OCI-LY7 (cell line): ENCODE results near the gene ZNF512. TPM values are rescaled to one million over a fixed set of nuclear protein-coding genes. Genes with fewer than 3 reads are reported as not detected.

ENCODE experiments used
- BruUV-seq: library from RNA; stranded (reverse); fragments of 400-500 nt; replicated peaks from 2 replicates; lab custom pipeline; 2021; lab: Mats Ljungman, UMichigan
- CTCF ChIA-PET: fragments of 300-600 bp; sonication (Branson Sonifier 250); formaldehyde crosslinking; loops from one replicate; lab custom pipeline; 2022; ENCODE audit warnings: antibody characterized with exemption; ENCODE audit not compliant: unreplicated experiment; lab: Charles Lee
- POLR2A ChIA-PET: fragments of 300-600 bp; sonication (Branson Sonifier 250); formaldehyde crosslinking; loops from one replicate; lab custom pipeline; 2022; ENCODE audit warnings: antibody characterized with exemption; lab: Charles Lee
- DNase-seq: peaks from one replicate; pipeline ENCODE4 v3.0.0-alpha.2; 2015; ENCODE audit warnings: low spot score
- H2AFZ ChIP-seq: fragments of 200-600 bp; sonication (generic), shearing (Covaris generic); 2 replicates; pipeline ENCODE4 v1.6.1; 2014; ENCODE audit warnings: mild to moderate bottlenecking, antibody characterized with exemption, low read length, moderate library complexity
- H3K27ac ChIP-seq: fragments of 200-600 bp; sonication (generic); 2 replicates; pipeline ENCODE4 v1.5.1; 2014; ENCODE audit warnings: mixed run types, low read depth, mild to moderate bottlenecking, moderate library complexity, low read length, inconsistent platforms; ENCODE audit not compliant: poor library complexity, severe bottlenecking
- H3K36me3 ChIP-seq: fragments of 200-600 bp; sonication (generic); 2 replicates; pipeline ENCODE4 v1.6.1; 2014; ENCODE audit warnings: mild to moderate bottlenecking, antibody characterized with exemption, low read length, moderate library complexity, mixed read lengths; ENCODE audit not compliant: insufficient read depth
- H3K4me1 ChIP-seq: fragments of 200-600 bp; sonication (generic); 2 replicates; pipeline ENCODE4 v1.5.1; 2014; ENCODE audit warnings: mild to moderate bottlenecking, low read length; ENCODE audit not compliant: insufficient read depth, poor library complexity, severe bottlenecking
- H3K4me2 ChIP-seq: fragments of 200-600 bp; sonication (generic); 2 replicates; pipeline ENCODE4 v1.6.1; 2014; ENCODE audit warnings: mild to moderate bottlenecking, low read length
- H3K4me3 ChIP-seq: fragments of 200-600 bp; sonication (generic); 2 replicates; pipeline ENCODE4 v1.5.1; 2014; ENCODE audit warnings: mild to moderate bottlenecking, low read depth, low read length; ENCODE audit not compliant: poor library complexity, severe bottlenecking
- H3K79me2 ChIP-seq: fragments of 200-600 bp; sonication (generic); 2 replicates; pipeline ENCODE4 v1.6.1; 2016; ENCODE audit warnings: low read depth, mild to moderate bottlenecking, low read length, moderate library complexity, mixed read lengths; ENCODE audit not compliant: insufficient read depth
- H3K9me2 ChIP-seq: fragments of 200-600 bp; sonication (generic); 2 replicates; pipeline ENCODE4 v1.6.1; 2016; ENCODE audit warnings: mild to moderate bottlenecking, low read length, mixed read lengths; ENCODE audit not compliant: insufficient read depth
- H3K9me3 ChIP-seq: fragments of 200-600 bp; sonication (generic); 2 replicates; pipeline ENCODE4 v1.6.1; 2014; ENCODE audit warnings: mild to moderate bottlenecking, mixed run types, low read length, mixed read lengths
- H4K20me1 ChIP-seq: fragments of 200-600 bp; sonication (generic); 2 replicates; pipeline ENCODE4 v1.6.1; 2014; ENCODE audit warnings: mild to moderate bottlenecking, antibody characterized with exemption, low read length, moderate library complexity, mixed read lengths; ENCODE audit not compliant: insufficient read depth
- EZH2phosphoT487 ChIP-seq: fragments of 200-600 bp; sonication (generic); IDR thresholded peaks from 2 replicates; pipeline ENCODE4 v1.6.1; 2018; ENCODE audit warnings: low read depth, borderline replicate concordance, mild to moderate bottlenecking, mixed run types, antibody characterized with exemption, low read length, moderate library complexity, mixed read lengths
- intact Hi-C: fragments of 100-400 bp; cut with micrococcal nuclease; formaldehyde crosslinking; loops from one replicate; pipeline ENCODE4 v1.10.0; 2022; ENCODE audit not compliant: unreplicated experiment
- total RNA-seq, 2 experiments: library from RNA; depleted of rRNA in 1 of 2; stranded (reverse); fragments of >200 nt in 1 of 2; shearing (Covaris generic) in 1 of 2; gene quantifications; 2 replicates each; pipeline ENCODE4 v1.2.3, GENCODE V29; 2014 to 2022
- TF ChIP-seq, protein P1 (sequence below): fragments of 200-600 bp; sonication (generic); conservative IDR thresholded peaks from 2 replicates; pipeline ENCODE4 v1.5.1; 2014; ENCODE audit warnings: mild to moderate bottlenecking, antibody characterized with exemption, low read length, moderate library complexity, mixed read lengths

The ZNF512 gene
- total RNA-seq, 2 experiments from 2014 or later: 40.7 to 57.8 TPM

DNA sequence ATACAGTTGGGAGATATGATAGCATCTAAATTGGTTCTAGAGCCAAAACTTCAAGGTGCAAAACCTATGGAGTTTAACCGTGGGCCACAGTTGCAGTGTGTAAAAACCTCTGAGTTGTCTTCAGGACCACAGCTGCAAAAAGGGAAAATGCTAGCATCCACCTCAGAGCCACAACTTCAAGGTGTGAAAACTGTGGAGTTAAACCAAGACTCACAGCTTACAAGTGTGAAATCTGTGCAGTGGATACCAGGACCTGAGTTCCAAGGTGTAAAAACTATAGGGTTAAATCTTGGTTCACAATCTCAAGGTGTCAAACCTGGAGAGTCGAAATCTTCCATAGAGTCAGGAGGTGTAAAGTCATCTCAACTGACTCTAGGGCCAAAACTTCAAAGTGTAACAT lies 10.4 kb upstream of the ZNF512 start:
- Histone ChIP-seq H2AFZ (no peak overlapping the region), H4K20me1 (no peaks in the 10 kb centered on the region), H3K4me3 (no peak overlapping the region), H3K4me2 (no peak overlapping the region), H3K27ac (no peak overlapping the region), H3K4me1 (no peaks in the 10 kb centered on the region), H3K9me3 (no peaks in the 10 kb centered on the region), H3K9me2 (no peaks in the 10 kb centered on the region), H3K79me2 (no peaks in the 10 kb centered on the region), H3K36me3 (no peaks in the 10 kb centered on the region)
- no peak for DNase-seq
- TF ChIP-seq EZH2phosphoT487: no peak
- TF ChIP-seq, protein P1, sequence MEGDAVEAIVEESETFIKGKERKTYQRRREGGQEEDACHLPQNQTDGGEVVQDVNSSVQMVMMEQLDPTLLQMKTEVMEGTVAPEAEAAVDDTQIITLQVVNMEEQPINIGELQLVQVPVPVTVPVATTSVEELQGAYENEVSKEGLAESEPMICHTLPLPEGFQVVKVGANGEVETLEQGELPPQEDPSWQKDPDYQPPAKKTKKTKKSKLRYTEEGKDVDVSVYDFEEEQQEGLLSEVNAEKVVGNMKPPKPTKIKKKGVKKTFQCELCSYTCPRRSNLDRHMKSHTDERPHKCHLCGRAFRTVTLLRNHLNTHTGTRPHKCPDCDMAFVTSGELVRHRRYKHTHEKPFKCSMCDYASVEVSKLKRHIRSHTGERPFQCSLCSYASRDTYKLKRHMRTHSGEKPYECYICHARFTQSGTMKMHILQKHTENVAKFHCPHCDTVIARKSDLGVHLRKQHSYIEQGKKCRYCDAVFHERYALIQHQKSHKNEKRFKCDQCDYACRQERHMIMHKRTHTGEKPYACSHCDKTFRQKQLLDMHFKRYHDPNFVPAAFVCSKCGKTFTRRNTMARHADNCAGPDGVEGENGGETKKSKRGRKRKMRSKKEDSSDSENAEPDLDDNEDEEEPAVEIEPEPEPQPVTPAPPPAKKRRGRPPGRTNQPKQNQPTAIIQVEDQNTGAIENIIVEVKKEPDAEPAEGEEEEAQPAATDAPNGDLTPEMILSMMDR: no peak
- no TSS peak for BruUV-seq
- ChIA-PET POLR2A (no interaction called here), CTCF (no interaction called here)
- intact Hi-C loops: no loop called here

DNA sequence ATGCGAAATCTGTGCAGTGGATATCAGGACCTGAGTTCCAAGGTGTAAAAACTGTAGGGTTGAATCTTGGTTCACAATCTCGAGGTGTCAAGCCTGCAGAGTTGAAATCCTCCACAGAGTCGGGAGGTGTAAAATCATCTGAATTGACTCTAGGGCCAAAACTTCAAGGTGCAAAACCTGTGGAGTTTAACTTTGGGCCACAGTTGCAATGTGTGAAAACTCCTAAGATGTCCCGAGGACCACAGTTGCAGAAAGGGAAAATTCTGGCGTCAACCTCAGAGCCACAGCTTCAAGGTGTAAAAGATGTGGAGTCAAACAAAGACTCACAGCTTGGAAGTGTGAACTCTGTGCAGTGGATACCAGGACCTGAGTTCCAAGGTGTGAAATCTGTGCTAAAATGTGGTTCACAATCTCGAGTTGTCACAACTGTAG lies 9.8 kb upstream of the ZNF512 start:
- ChIA-PET CTCF (no interaction called here), POLR2A (interaction anchor here (0.6 kb wide), 1 partner anchor 473 kb away, joined by 3 read pairs; no protein-coding TSS in a partner anchor)
- intact Hi-C loops: no loop called here
- no TSS peak for BruUV-seq
- TF ChIP-seq, protein P1: no peak
- TF ChIP-seq EZH2phosphoT487: no peak
- no peak overlapping the region for H2AFZ ChIP-seq
- no peaks in the 10 kb centered on the region for H3K4me1 ChIP-seq
- DNase-seq: no peak
- H3K9me3 ChIP-seq: no peaks in the 10 kb centered on the region
- H4K20me1 ChIP-seq: no peaks in the 10 kb centered on the region
- no peaks in the 10 kb centered on the region for H3K9me2 ChIP-seq
- no peak overlapping the region for H3K4me3 ChIP-seq
- no peak overlapping the region for H3K27ac ChIP-seq
- no peak overlapping the region for H3K4me2 ChIP-seq
- no peaks in the 10 kb centered on the region for H3K36me3 ChIP-seq
- H3K79me2 ChIP-seq: no peaks in the 10 kb centered on the region

DNA sequence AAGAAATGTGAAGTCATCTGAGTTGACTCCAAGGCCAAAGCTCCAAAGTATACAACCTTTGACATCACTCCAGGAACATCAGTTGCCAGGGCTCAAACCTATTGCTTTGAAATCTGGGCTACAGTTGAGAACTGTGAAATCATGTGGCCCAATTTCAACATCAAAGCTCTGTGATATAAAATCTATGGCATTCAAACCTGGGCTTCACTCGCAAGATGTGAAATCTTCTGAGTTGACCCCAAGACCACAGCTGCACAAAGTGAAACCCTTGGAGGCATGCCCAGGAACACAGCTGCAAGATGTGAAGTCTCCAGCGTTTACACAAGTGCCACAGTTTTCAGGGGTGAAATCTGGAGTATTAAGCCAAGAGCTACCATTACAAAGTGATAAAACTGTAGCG lies 9.4 kb upstream of the ZNF512 start:
- CTCF ChIA-PET: no interaction called here
- no peaks in the 10 kb centered on the region for H3K9me2 ChIP-seq
- no peak overlapping the region for H2AFZ ChIP-seq
- H4K20me1 ChIP-seq: no peaks in the 10 kb centered on the region
- BruUV-seq: no TSS peak
- no peaks in the 10 kb centered on the region for H3K36me3 ChIP-seq
- intact Hi-C loops: no loop called here
- H3K4me3 ChIP-seq: no peak overlapping the region
- H3K4me1 ChIP-seq: no peaks in the 10 kb centered on the region
- no peak for DNase-seq
- no peak overlapping the region for H3K4me2 ChIP-seq
- H3K79me2 ChIP-seq: no peaks in the 10 kb centered on the region
- POLR2A ChIA-PET: interaction anchor here (0.6 kb wide), 1 partner anchor 472 kb away, joined by 3 read pairs; no protein-coding TSS in a partner anchor
- no peaks in the 10 kb centered on the region for H3K9me3 ChIP-seq
- TF ChIP-seq, protein P1: no peak
- no peak for TF ChIP-seq EZH2phosphoT487
- no peak overlapping the region for H3K27ac ChIP-seq
